ENCODE data around the gene PDE12.

Gene PDE12

DNA sequence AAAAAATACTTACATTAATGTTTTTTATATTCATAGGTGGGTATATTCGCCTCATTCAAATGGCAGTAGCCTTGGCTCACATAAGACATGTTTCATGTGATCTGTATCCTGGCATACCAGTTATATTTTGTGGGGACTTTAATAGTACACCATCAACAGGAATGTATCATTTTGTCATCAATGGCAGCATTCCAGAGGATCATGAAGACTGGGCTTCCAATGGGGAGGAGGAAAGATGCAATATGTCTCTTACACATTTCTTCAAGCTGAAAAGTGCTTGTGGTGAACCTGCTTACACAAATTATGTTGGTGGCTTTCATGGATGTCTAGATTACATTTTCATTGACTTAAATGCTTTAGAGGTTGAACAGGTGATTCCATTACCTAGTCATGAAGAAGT lies 3.5 kb downstream of the PDE12 start:
- H3K4me3 ChIP-seq (ENCODE audit: low read length): no peak overlapping the region
- H3K27me3 ChIP-seq (ENCODE audit: control insufficient read depth, insufficient read depth, low read length): no peaks in the 10 kb centered on the region
- H3K27ac ChIP-seq (ENCODE audit: low read depth, low read length): no peak overlapping the region
- peaks cover 5% of the 10 kb centered on the region for H3K36me3 ChIP-seq (ENCODE audit: control insufficient read depth, insufficient read depth, low read length)
- peaks cover 12% of the 10 kb centered on the region for H3K4me1 ChIP-seq (ENCODE audit: control insufficient read depth, insufficient read depth, low read length)
- no peak overlapping the region for H3K9ac ChIP-seq (ENCODE audit: low read length)

DNA sequence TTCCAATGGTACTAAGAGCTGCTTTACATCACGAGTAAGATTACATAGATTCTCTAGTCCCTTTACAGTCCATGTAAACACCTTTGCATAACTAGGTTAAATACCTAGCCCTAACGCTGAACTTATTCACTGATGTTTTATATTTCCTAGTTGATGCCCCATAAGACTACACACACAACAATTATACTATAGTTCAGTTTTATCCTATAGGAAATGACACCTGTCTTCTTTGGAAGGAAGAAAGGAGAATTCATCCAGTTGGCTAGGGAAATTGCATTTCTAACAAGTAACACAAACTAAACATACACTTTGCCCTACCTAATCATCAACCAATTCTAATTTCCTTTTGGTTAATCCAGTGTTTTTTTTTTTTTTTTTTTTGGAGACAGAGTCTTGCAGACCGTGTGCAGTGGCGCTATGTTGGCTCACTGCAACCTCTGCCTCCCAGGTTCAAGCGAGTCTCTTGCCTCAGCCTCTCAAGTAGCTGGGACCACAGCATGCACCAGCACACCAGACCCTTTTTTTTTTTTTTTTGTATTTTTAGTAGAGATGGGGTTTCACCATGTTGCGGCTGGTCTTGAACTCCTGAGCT lies 13.9 kb downstream of the PDE12 start:
- Histone ChIP-seq H3K27ac (ENCODE audit: low read depth, low read length) (no peak overlapping the region), H3K27me3 (ENCODE audit: control insufficient read depth, insufficient read depth, low read length) (no peaks in the 10 kb centered on the region), H3K4me1 (ENCODE audit: control insufficient read depth, insufficient read depth, low read length) (no peaks in the 10 kb centered on the region), H3K9ac (ENCODE audit: low read length) (no peak overlapping the region), H3K36me3 (ENCODE audit: control insufficient read depth, insufficient read depth, low read length) (peaks cover 9% of the 10 kb centered on the region), H3K4me3 (ENCODE audit: low read length) (no peak overlapping the region)

DNA sequence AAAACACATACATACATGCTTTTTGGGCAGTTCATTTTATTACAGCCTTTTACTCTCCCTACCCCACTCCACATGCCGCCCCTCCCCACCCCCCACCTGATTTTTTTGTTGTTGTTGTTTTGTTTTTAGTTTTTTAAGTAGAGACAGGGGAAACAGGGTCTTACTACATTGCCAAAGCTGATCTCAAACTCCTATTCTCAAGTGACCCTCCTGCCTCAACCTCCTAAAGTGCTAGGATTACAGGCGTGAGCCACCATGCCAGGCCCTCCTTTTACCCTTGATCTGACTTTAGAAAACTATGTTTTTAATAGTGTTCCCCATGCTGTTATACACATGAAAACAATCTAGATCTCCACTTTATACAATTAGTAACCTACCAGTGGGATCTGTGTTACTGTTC lies 14.8 kb downstream of the PDE12 start:
- Histone ChIP-seq H3K4me1 (ENCODE audit: control insufficient read depth, insufficient read depth, low read length) (no peaks in the 10 kb centered on the region), H3K27ac (ENCODE audit: low read depth, low read length) (no peak overlapping the region), H3K27me3 (ENCODE audit: control insufficient read depth, insufficient read depth, low read length) (no peaks in the 10 kb centered on the region), H3K4me3 (ENCODE audit: low read length) (no peak overlapping the region), H3K9ac (ENCODE audit: low read length) (no peak overlapping the region), H3K36me3 (ENCODE audit: control insufficient read depth, insufficient read depth, low read length) (peaks cover 12% of the 10 kb centered on the region)

DNA sequence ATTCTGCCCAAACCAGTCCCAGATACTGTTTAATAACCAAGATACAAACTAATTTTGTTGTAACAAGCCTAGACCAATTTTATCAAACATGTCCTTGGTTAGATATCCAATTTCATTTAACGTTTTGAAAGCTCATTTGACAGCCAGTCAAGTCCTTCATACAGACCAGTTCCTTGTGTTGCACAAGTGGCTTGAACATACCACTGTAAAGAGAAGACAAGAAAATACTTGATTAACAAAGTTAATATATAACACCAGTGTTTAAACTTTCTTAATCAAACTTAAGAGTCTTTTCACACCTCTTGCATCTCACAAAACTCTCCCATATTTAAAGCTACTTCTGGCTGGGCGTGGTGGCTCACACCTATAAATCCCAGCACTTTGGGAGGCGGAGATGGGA lies 16.0 kb downstream of the PDE12 start:
- H3K36me3 ChIP-seq (ENCODE audit: control insufficient read depth, insufficient read depth, low read length): peaks cover 14% of the 10 kb centered on the region

GRCh38 chr3:57575966-57576626 lies 20.0 kb downstream of the PDE12 start:
- Histone ChIP-seq H3K27ac (ENCODE audit: low read depth, low read length) (no peak overlapping the region), H3K36me3 (ENCODE audit: control insufficient read depth, insufficient read depth, low read length) (peaks cover 14% of the 10 kb centered on the region), H3K27me3 (ENCODE audit: control insufficient read depth, insufficient read depth, low read length) (no peaks in the 10 kb centered on the region), H3K4me1 (ENCODE audit: control insufficient read depth, insufficient read depth, low read length) (peaks cover 3% of the 10 kb centered on the region), H3K9ac (ENCODE audit: low read length) (no peak overlapping the region), H3K4me3 (ENCODE audit: low read length) (no peak overlapping the region)

More for the DNA sequence above, 16.0 kb downstream of the PDE12 start:
- H3K27me3 ChIP-seq (ENCODE audit: control insufficient read depth, insufficient read depth, low read length): no peaks in the 10 kb centered on the region
- H3K4me3 ChIP-seq (ENCODE audit: low read length): no peak overlapping the region
- H3K4me1 ChIP-seq (ENCODE audit: control insufficient read depth, insufficient read depth, low read length): peaks cover 3% of the 10 kb centered on the region
- no peak overlapping the region for H3K27ac ChIP-seq (ENCODE audit: low read depth, low read length)
- no peak overlapping the region for H3K9ac ChIP-seq (ENCODE audit: low read length)

- Histone ChIP-seq H3K4me3 (ENCODE audit: low read length) (no peak overlapping the region), H3K4me1 (ENCODE audit: control insufficient read depth, insufficient read depth, low read length) (peaks cover 3% of the 10 kb centered on the region), H3K9ac (ENCODE audit: low read length) (no peak overlapping the region), H3K27ac (ENCODE audit: low read depth, low read length) (no peak overlapping the region), H3K27me3 (ENCODE audit: control insufficient read depth, insufficient read depth, low read length) (no peaks in the 10 kb centered on the region), H3K36me3 (ENCODE audit: control insufficient read depth, insufficient read depth, low read length) (peaks cover 15% of the 10 kb centered on the region)
Measured at GRCh38 chr3:57577801-57578200, 21.7 kb downstream of the PDE12 start.

DNA sequence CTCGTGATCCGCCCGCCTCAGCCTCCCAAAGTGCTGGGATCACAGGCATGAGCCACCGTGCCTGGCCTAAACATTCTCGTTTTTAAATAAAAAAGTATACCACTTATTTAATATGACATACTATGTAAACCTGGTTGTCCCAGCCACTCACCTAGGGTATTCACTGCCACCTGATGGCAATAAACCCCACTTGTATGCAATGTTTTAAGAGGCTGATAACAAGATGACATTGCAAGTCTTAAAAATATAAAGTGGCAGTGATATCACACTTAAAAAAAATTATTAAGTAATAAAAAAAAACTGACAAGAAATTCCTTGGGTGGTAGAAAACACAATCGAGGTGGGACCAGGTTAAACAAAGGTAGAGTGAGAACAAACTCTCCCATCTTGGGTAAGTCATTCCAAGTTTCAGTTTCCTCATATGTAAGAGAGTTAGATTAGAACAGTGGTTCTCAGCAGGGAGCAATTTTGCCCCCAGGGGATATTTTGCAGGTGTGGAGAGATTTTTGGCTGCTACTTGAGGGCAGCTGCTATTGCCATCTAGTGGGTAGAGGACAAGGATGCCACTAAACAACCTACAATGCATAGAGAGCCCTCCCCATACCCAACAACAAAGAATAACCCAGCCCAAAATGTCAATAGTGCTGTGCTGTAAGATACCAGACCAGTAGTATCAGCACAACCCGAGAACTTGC lies 26.5 kb downstream of the PDE12 start:
- no peak overlapping the region for H3K9ac ChIP-seq (ENCODE audit: low read length)
- peaks cover 6% of the 10 kb centered on the region for H3K36me3 ChIP-seq (ENCODE audit: control insufficient read depth, insufficient read depth, low read length)
- H3K4me1 ChIP-seq (ENCODE audit: control insufficient read depth, insufficient read depth, low read length): no peaks in the 10 kb centered on the region
- H3K27ac ChIP-seq (ENCODE audit: low read depth, low read length): no peak overlapping the region
- no peak overlapping the region for H3K4me3 ChIP-seq (ENCODE audit: low read length)
- H3K27me3 ChIP-seq (ENCODE audit: control insufficient read depth, insufficient read depth, low read length): no peaks in the 10 kb centered on the region

- no peaks in the 10 kb centered on the region for H3K4me1 ChIP-seq (ENCODE audit: control insufficient read depth, insufficient read depth, low read length)
- no peak overlapping the region for H3K27ac ChIP-seq (ENCODE audit: low read depth, low read length)
- H3K9ac ChIP-seq (ENCODE audit: low read length): no peak overlapping the region
- H3K36me3 ChIP-seq (ENCODE audit: control insufficient read depth, insufficient read depth, low read length): peaks cover 6% of the 10 kb centered on the region
- H3K27me3 ChIP-seq (ENCODE audit: control insufficient read depth, insufficient read depth, low read length): no peaks in the 10 kb centered on the region
- H3K4me3 ChIP-seq (ENCODE audit: low read length): no peak overlapping the region
Measured at GRCh38 chr3:57583544-57583943, 27.5 kb downstream of the PDE12 start.

DNA sequence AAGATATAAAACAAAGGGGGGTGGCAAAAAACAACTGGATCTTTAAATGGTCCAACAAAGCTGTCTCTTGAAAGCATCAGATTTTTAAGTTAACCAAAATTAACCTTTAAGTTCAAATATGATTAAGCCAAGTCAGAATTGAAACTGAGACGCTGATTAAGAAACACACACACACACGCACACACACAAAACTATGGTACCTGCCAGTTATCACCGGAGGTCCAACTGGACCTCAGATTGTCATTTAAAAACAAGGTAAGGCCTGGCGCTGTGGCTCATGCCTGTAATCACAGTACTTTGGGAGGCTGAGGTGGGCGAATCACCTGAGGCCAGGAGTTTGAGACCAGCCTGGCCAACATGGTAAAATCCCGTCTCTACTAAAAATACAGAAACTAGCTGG lies 30.7 kb downstream of the PDE12 start:
- Histone ChIP-seq H3K36me3 (ENCODE audit: control insufficient read depth, insufficient read depth, low read length) (peaks cover 6% of the 10 kb centered on the region), H3K9ac (ENCODE audit: low read length) (no peak overlapping the region), H3K4me1 (ENCODE audit: control insufficient read depth, insufficient read depth, low read length) (no peaks in the 10 kb centered on the region), H3K27ac (ENCODE audit: low read depth, low read length) (no peak overlapping the region), H3K27me3 (ENCODE audit: control insufficient read depth, insufficient read depth, low read length) (no peaks in the 10 kb centered on the region), H3K4me3 (ENCODE audit: low read length) (no peak overlapping the region)

DNA sequence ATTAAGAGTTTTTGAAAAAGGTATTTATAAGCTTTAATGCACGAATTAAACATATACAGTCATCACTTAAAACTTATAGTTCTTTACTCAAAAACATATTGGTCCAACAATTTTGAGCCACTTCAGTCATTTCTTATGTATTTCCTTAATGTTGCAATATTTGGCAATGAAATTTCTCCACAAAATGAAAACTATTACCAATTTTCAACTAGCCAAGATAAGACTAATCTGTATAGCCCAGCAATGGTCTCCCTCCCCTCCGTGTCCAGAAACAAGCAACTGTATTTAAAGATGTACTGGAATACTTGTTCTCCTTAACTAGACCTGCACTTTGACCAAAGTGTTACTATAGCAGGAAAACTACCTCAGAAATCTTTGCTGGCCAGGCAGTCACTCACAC lies 31.8 kb downstream of the PDE12 start:
- Histone ChIP-seq H3K9ac (ENCODE audit: low read length) (no peak overlapping the region), H3K27ac (ENCODE audit: low read depth, low read length) (no peak overlapping the region), H3K36me3 (ENCODE audit: control insufficient read depth, insufficient read depth, low read length) (peaks cover 4% of the 10 kb centered on the region), H3K4me1 (ENCODE audit: control insufficient read depth, insufficient read depth, low read length) (no peaks in the 10 kb centered on the region), H3K4me3 (ENCODE audit: low read length) (no peak overlapping the region), H3K27me3 (ENCODE audit: control insufficient read depth, insufficient read depth, low read length) (no peaks in the 10 kb centered on the region)

DNA sequence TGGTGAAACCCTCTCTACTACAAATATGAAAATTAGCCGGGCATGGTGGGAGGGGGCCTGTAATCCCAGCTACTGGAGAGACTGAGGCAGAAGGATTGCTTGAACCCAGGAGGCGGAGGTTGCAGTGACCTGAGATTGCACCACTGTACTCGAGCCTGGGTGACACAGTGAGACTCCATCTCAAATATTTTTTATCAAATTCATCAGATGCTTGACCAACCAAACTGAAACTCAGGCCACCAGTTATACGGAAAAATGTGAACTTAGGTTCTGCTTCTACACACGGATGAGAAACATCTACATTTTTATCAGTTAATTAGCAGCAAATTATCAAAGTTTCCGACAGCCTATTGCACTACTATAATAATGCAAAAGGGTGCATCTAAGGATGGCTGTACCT lies 36.2 kb downstream of the PDE12 start:
- Histone ChIP-seq H3K9ac (ENCODE audit: low read length) (no peak overlapping the region), H3K4me1 (ENCODE audit: control insufficient read depth, insufficient read depth, low read length) (peaks cover 10% of the 10 kb centered on the region), H3K4me3 (ENCODE audit: low read length) (no peak overlapping the region), H3K27ac (ENCODE audit: low read depth, low read length) (no peak overlapping the region), H3K36me3 (ENCODE audit: control insufficient read depth, insufficient read depth, low read length) (no peaks in the 10 kb centered on the region), H3K27me3 (ENCODE audit: control insufficient read depth, insufficient read depth, low read length) (no peaks in the 10 kb centered on the region)

- Histone ChIP-seq H3K9ac (ENCODE audit: low read length) (no peak overlapping the region), H3K36me3 (ENCODE audit: control insufficient read depth, insufficient read depth, low read length) (no peaks in the 10 kb centered on the region), H3K27me3 (ENCODE audit: control insufficient read depth, insufficient read depth, low read length) (no peaks in the 10 kb centered on the region), H3K4me3 (ENCODE audit: low read length) (no peak overlapping the region), H3K27ac (ENCODE audit: low read depth, low read length) (no peak overlapping the region), H3K4me1 (ENCODE audit: control insufficient read depth, insufficient read depth, low read length) (peaks cover 10% of the 10 kb centered on the region)
Measured at GRCh38 chr3:57594144-57594543, 38.1 kb downstream of the PDE12 start.

- no peaks in the 10 kb centered on the region for H3K27me3 ChIP-seq (ENCODE audit: control insufficient read depth, insufficient read depth, low read length)
- no peaks in the 10 kb centered on the region for H3K36me3 ChIP-seq (ENCODE audit: control insufficient read depth, insufficient read depth, low read length)
- no peak overlapping the region for H3K27ac ChIP-seq (ENCODE audit: low read depth, low read length)
- no peak overlapping the region for H3K4me3 ChIP-seq (ENCODE audit: low read length)
- no peak overlapping the region for H3K9ac ChIP-seq (ENCODE audit: low read length)
- peaks cover 10% of the 10 kb centered on the region for H3K4me1 ChIP-seq (ENCODE audit: control insufficient read depth, insufficient read depth, low read length)
Measured at GRCh38 chr3:57594576-57594975, 38.5 kb downstream of the PDE12 start.
